H1 (cell line): Measurements from ENCODE around the gene NOC4L. TPM values are rescaled to one million over a fixed set of nuclear protein-coding genes. Genes with fewer than 3 reads are reported as not detected.

Experiments
- CTCF ChIA-PET: fragments of 300-600 bp; sonication (Branson Sonifier 250); formaldehyde crosslinking; loops from one replicate; lab custom pipeline; 2021; ENCODE audit not compliant: partially characterized antibody; lab: Charles Lee
- POLR2A ChIA-PET: fragments of 300-600 bp; sonication (Branson Sonifier 250); formaldehyde crosslinking; loops from one replicate; lab custom pipeline; 2021; ENCODE audit warnings: inconsistent platforms; ENCODE audit not compliant: partially characterized antibody; lab: Charles Lee
- DNase-seq, 2 experiments: peaks; one replicate each; pipeline versions ENCODE4 v3.0.0 to v3.0.0-alpha.2; 2010 to 2022; ENCODE audit warnings: low spot score in 2 of 2, low read depth in 1 of 2, mixed read lengths in 1 of 2
- FAIRE-seq: peaks from 2 replicates; lab custom pipeline; 2011; peaks lifted over from hg19 to GRCh38; lab: Jason Lieb, UNC
- H2AFZ ChIP-seq: 2 replicates; pipeline ENCODE4 v1.8.1; 2012; ENCODE audit warnings: low read length, inconsistent platforms
- H2AK5ac ChIP-seq: 2 replicates; pipeline ENCODE4 v1.6.1; 2013; ENCODE audit warnings: low read depth, low read length
- H2BK120ac ChIP-seq: replicated peaks from 2 replicates; pipeline ENCODE3; 2013; ENCODE audit warnings: low read depth, low read length, inconsistent platforms
- H2BK12ac ChIP-seq: 2 replicates; pipeline ENCODE4 v1.6.1; 2013; ENCODE audit warnings: low read depth, low read length
- H2BK15ac ChIP-seq: 2 replicates; pipeline ENCODE4 v1.6.1; 2013; ENCODE audit warnings: low read length
- H2BK20ac ChIP-seq: 2 replicates; pipeline ENCODE4 v1.6.1; 2013; ENCODE audit warnings: low read length
- H2BK5ac ChIP-seq: 2 replicates; pipeline ENCODE4 v1.6.1; 2013; ENCODE audit warnings: low read depth, low read length
- H3K14ac ChIP-seq: 2 replicates; pipeline ENCODE4 v1.6.1; 2013; ENCODE audit warnings: inconsistent platforms; ENCODE audit not compliant: insufficient read length
- H3K18ac ChIP-seq: 2 replicates; pipeline ENCODE4 v1.6.1; 2013; ENCODE audit warnings: low read length; ENCODE audit errors: extremely low read depth
- H3K23ac ChIP-seq: 2 replicates; pipeline ENCODE4 v1.6.1; 2013; ENCODE audit warnings: inconsistent platforms; ENCODE audit not compliant: insufficient read length
- H3K23me2 ChIP-seq: 2 replicates; pipeline ENCODE4 v1.6.1; 2013; ENCODE audit warnings: low read depth, low read length
- H3K27ac ChIP-seq: 2 replicates; pipeline ENCODE4 v1.6.1; 2011; ENCODE audit warnings: low read depth, low read length, inconsistent platforms
- H3K27me3 ChIP-seq, 4 experiments: replicated peaks in 1 of 4; 1 replicate in 1 of 4; 2 replicates in 3 of 4; pipeline versions ENCODE4 v1.6.1 to v1.8.1; 2011 to 2013; ENCODE audit warnings: low read length in 3 of 4, mild to moderate bottlenecking in 3 of 4, inconsistent platforms in 2 of 4, mixed read lengths in 2 of 4, moderate library complexity in 1 of 4; ENCODE audit not compliant: control insufficient read depth in 3 of 4, insufficient read depth in 3 of 4; ENCODE audit errors: extremely low read depth in 1 of 4
- H3K36me3 ChIP-seq, 4 experiments: 2 replicates each; pipeline versions ENCODE4 v1.6.1 to v1.8.1; 2011 to 2013; ENCODE audit warnings: mild to moderate bottlenecking in 4 of 4, low read length in 3 of 4, moderate library complexity in 2 of 4, control low read depth in 1 of 4, inconsistent platforms in 1 of 4; ENCODE audit not compliant: insufficient read depth in 4 of 4, control insufficient read depth in 2 of 4
- H3K4ac ChIP-seq: replicated peaks from 2 replicates; pipeline ENCODE3; 2013; ENCODE audit warnings: low read length, low read depth, mixed read lengths, inconsistent platforms; ENCODE audit not compliant: insufficient read length
- H3K4me1 ChIP-seq, 4 experiments: replicated peaks in 1 of 4; 1 replicate in 1 of 4; 2 replicates in 3 of 4; pipeline versions ENCODE4 v1.6.1 to v1.8.1; 2011 to 2013; ENCODE audit warnings: low read length in 3 of 4, inconsistent platforms in 2 of 4, mixed read lengths in 1 of 4; ENCODE audit not compliant: insufficient read depth in 4 of 4, control insufficient read depth in 3 of 4
- H3K4me2 ChIP-seq, 2 experiments: 2 replicates each; pipeline versions ENCODE4 v1.6.1 to v1.8.1; 2011 to 2013; ENCODE audit warnings: low read depth in 2 of 2, low read length in 2 of 2, control low read depth in 1 of 2, inconsistent platforms in 1 of 2, mild to moderate bottlenecking in 1 of 2; ENCODE audit not compliant: insufficient read depth in 1 of 2
- H3K4me3 ChIP-seq, 4 experiments: fragments of 200-600, 300-600 bp in 1 of 4; sonication (generic), shearing (Covaris generic), sonication (Bioruptor Twin) in 1 of 4; 2 replicates each; pipeline versions ENCODE4 v1.5.1 to v1.8.1; 2011 to 2016; ENCODE audit warnings: low read length in 4 of 4, low read depth in 3 of 4, control low read depth in 2 of 4, inconsistent platforms in 2 of 4, mild to moderate bottlenecking in 2 of 4, mixed read lengths in 1 of 4, moderate library complexity in 1 of 4; ENCODE audit not compliant: insufficient read depth in 2 of 4; ENCODE audit errors: extremely low read depth in 1 of 4
- H3K56ac ChIP-seq: replicated peaks from 2 replicates; pipeline ENCODE3; 2013; ENCODE audit warnings: low read depth, mild to moderate bottlenecking, mixed read lengths, low read length, inconsistent platforms; ENCODE audit not compliant: insufficient read length
- H3K79me1 ChIP-seq: 2 replicates; pipeline ENCODE4 v1.6.1; 2013; ENCODE audit warnings: low read depth, low read length, control low read depth
- H3K79me2 ChIP-seq, 2 experiments: 2 replicates each; pipeline versions ENCODE4 v1.6.1 to v1.8.1; 2012 to 2013; ENCODE audit warnings: low read length in 2 of 2, mild to moderate bottlenecking in 2 of 2, inconsistent platforms in 1 of 2; ENCODE audit not compliant: insufficient read depth in 2 of 2, control insufficient read depth in 1 of 2
- H3K9ac ChIP-seq, 4 experiments: replicated peaks in 1 of 4; 1 replicate in 1 of 4; 2 replicates in 3 of 4; pipeline versions ENCODE4 v1.6.1 to v1.8.1; 2011 to 2013; ENCODE audit warnings: low read depth in 3 of 4, low read length in 3 of 4, control low read depth in 2 of 4, mild to moderate bottlenecking in 2 of 4, moderate library complexity in 2 of 4, inconsistent platforms in 1 of 4; ENCODE audit errors: extremely low read depth in 1 of 4
- H3K9me3 ChIP-seq, 2 experiments: 2 replicates each; pipeline versions ENCODE4 v1.6.1 to v1.8.1; 2012 to 2013; ENCODE audit warnings: mild to moderate bottlenecking in 2 of 2, moderate library complexity in 2 of 2, control low read depth in 1 of 2, inconsistent platforms in 1 of 2, low read depth in 1 of 2, low read length in 1 of 2, mixed read lengths in 1 of 2; ENCODE audit not compliant: insufficient read depth in 2 of 2
- H4K20me1 ChIP-seq, 2 experiments: replicated peaks in 1 of 2; 2 replicates each; pipeline versions ENCODE3 to v1.8.1; 2011 to 2013; ENCODE audit warnings: inconsistent platforms in 2 of 2, low read length in 2 of 2, mild to moderate bottlenecking in 1 of 2; ENCODE audit not compliant: insufficient read depth in 2 of 2, control insufficient read depth in 1 of 2
- H4K5ac ChIP-seq: 2 replicates; pipeline ENCODE4 v1.6.1; 2013; ENCODE audit warnings: low read length, low read depth, mixed read lengths, inconsistent platforms; ENCODE audit not compliant: insufficient read length
- H4K8ac ChIP-seq: 2 replicates; pipeline ENCODE4 v1.8.0; 2013; ENCODE audit warnings: mild to moderate bottlenecking, moderate library complexity, low read length, inconsistent platforms; ENCODE audit not compliant: insufficient read depth; ENCODE audit errors: extremely low read depth
- H4K91ac ChIP-seq: replicated peaks from 2 replicates; pipeline ENCODE3; 2013; ENCODE audit warnings: low read length, mixed read lengths, inconsistent platforms; ENCODE audit not compliant: insufficient read length
- WGBS, 2 experiments: shearing (Covaris generic) in 1 of 2; methylation state at CpG; one replicate each; pipeline versions ENCODE4 v1.1.6 to v1.1.7; 2013 to 2015; ENCODE audit warnings: low lambda C conversion rate in 2 of 2, mixed read lengths in 2 of 2, inconsistent platforms in 1 of 2, low coverage in 1 of 2, missing lambda C conversion rate in 1 of 2; ENCODE audit not compliant: insufficient replicate concordance in 2 of 2, insufficient coverage in 1 of 2, insufficient read length in 1 of 2; ENCODE audit errors: extremely low coverage in 1 of 2, missing lambda C conversion rate in 1 of 2; 5-methylcytosine and 5-hydroxymethylcytosine counted together
- polyA plus RNA-seq, 7 experiments: library from polyadenylated mRNA; depleted of rRNA in 3 of 7; stranded (reverse) in 5 of 7; unstranded in 2 of 7; fragments of >200 nt in 5 of 7; fragments of 200-250 nt in 2 of 7; gene quantifications; 1 replicate in 5 of 7; 2 replicates in 1 of 7; 4 replicates in 1 of 7; pipeline versions ENCODE4 v1.2.1 to v1.2.3, GENCODE V29; 2011 to 2013; ENCODE audit warnings: missing spikeins in 2 of 7, mixed read lengths in 2 of 7
- total RNA-seq: library from RNA; stranded (reverse); fragmentation: NEBNext Ultra II Directional; extraction: Animal tissue kit (Norgen Biotek cat#: 25700); gene quantifications from 2 replicates; pipeline ENCODE4 v1.2.1, GENCODE V29; 2021

NOC4L gene
- total and polyA plus RNA-seq, 2 of the 8 experiments (the other 6 are each of a cell fraction or from before 2014, with no cell fraction given), result 26.8 to 40.3 TPM

DNA sequence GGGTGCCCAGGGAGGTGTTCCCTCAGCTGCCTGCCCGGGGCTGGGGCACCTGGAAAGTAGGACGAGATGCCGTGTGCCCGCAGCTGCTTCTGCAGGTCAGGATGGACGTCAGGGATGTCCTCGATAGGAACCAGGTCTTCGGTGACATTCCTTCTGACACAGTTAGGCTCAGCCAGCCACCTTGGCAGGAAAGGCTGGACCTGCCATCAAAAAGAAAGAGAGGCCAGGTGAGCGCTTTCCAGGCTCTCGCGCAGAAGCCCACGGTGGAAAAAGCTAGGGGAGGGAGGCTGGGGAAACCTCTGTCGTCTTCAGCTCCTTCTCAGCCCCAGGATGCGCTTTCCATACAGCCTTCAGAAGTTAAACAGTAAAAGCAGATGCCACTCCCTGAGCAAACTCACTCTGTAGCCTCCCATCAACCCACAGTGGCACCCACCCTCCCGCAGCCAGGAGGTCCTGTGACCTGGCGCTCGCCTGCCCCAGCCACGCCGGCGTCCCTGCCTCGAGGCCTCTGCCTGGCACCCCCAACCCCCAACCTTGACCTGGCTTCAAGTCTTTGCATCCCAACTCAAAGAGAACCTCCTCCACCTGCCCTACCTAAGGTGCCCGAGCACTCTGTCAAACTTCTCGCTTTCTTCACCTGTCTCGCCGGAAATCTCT lies 1.4 kb upstream of the NOC4L start:
- H3K27ac ChIP-seq, result no peak overlapping the region
- H3K4me2 ChIP-seq, result peak overlapping the region; percentile 70 to 77
- H2BK20ac ChIP-seq, result no peak overlapping the region
- no peak overlapping the region; a peak in 1 of 7 replicates for H3K9ac ChIP-seq
- no peak overlapping the region for H2BK5ac ChIP-seq
- H3K4ac ChIP-seq, result no peak overlapping the region
- H4K20me1 ChIP-seq, result peaks cover 11 to 25% of the 10 kb centered on the region in 2 experiments
- no peak overlapping the region for H2BK15ac ChIP-seq
- peaks cover 12 to 40% (median 30%) of the 10 kb centered on the region in 4 experiments; a peak in 6 of 8 replicates for H3K36me3 ChIP-seq
- peaks cover 4 to 44% of the 10 kb centered on the region in 2 experiments; a peak in 3 of 4 replicates for H3K79me2 ChIP-seq
- H3K14ac ChIP-seq, result no peak overlapping the region
- H4K91ac ChIP-seq, result no peak overlapping the region
- no peak overlapping the region for H4K5ac ChIP-seq
- no peaks in the 10 kb centered on the region for H3K27me3 ChIP-seq
- H3K23me2 ChIP-seq, result peaks cover 13% of the 10 kb centered on the region; the same call in 1 of the 2 replicates
- ChIA-PET CTCF (interaction anchor here (0.6 to 2.0 kb wide), 6 partner anchors 9 to 32 kb away, joined by 3 to 6 read pairs (median 4); no protein-coding TSS in a partner anchor), POLR2A (interaction anchor here (2.1 kb wide), 1 partner anchor 9 kb away, joined by 15 read pairs; no protein-coding TSS in a partner anchor)
- peaks cover 0 to 15% (median 4%) of the 10 kb centered on the region in 4 experiments; a peak in 5 of 7 replicates for H3K4me1 ChIP-seq
- no peak overlapping the region for H3K23ac ChIP-seq
- no peak overlapping the region for H3K56ac ChIP-seq
- DNase-seq, result no peak
- H2BK12ac ChIP-seq, result no peak overlapping the region
- H3K79me1 ChIP-seq, result peaks cover 30% of the 10 kb centered on the region
- H2AFZ ChIP-seq, result no peak overlapping the region
- H2BK120ac ChIP-seq, result no peak overlapping the region
- no peaks in the 10 kb centered on the region for H3K9me3 ChIP-seq
- H3K4me3 ChIP-seq, result peak overlapping the region; percentile 83 to 96 (median 88)
- peak overlapping the region; percentile 16; the same call in 1 of the 2 replicates for H2AK5ac ChIP-seq
- FAIRE-seq, result no peak
- H4K8ac ChIP-seq, result peak overlapping the region; percentile 95
- 87% methylated on average over 24 of the region's 24 CpGs; no CpG with 5 or more reads in 1 of the 2 experiments for WGBS, 2 experiments
- H3K18ac ChIP-seq, result no peak overlapping the region
